ENCODE data around the gene KRTAP5-9.
"Not testable (repeated sequence)": the region's sequence is repeated elsewhere in the genome, so short reads cannot be mapped to it uniquely, and the experiment has no call there.

The KRTAP5-9 gene

GRCh38 chr11:71579513-71579912 is 31.3 kb downstream of the KRTAP5-9 start:
- H3K9ac ChIP-seq (ENCODE audit: low read length); H2AFZ ChIP-seq (ENCODE audit: insufficient read depth, low read length, poor library complexity); H3K36me3 ChIP-seq (ENCODE audit: control insufficient read depth in 1 of 2, insufficient read depth in 2 of 2, low read length in 2 of 2); H3K79me2 ChIP-seq (ENCODE audit: control insufficient read depth, insufficient read depth, low read length, poor library complexity); H2BK120ac ChIP-seq (ENCODE audit: insufficient read depth, low read length, poor library complexity); H3K27ac ChIP-seq (ENCODE audit: low read depth, low read length); H3K18ac ChIP-seq (ENCODE audit: low read length); H2BK12ac ChIP-seq (ENCODE audit: low read length); H2AK5ac ChIP-seq (ENCODE audit: low read length); H3K4me3 ChIP-seq (ENCODE audit: low read depth, low read length); H3K4ac ChIP-seq (ENCODE audit: low read depth, low read length); H4K12ac ChIP-seq (ENCODE audit: low read depth, low read length); H3K4me2 ChIP-seq (ENCODE audit: low read length); H2BK5ac ChIP-seq (ENCODE audit: low read depth, low read length, poor library complexity); H3K79me1 ChIP-seq (ENCODE audit: low read length); H4K91ac ChIP-seq (ENCODE audit: low read depth, low read length); H4K8ac ChIP-seq (ENCODE audit: low read depth, low read length); H3K14ac ChIP-seq (ENCODE audit: low read length); H3K9me3 ChIP-seq (ENCODE audit: insufficient read depth, low read depth, low read length); H3K4me1 ChIP-seq (ENCODE audit: control insufficient read depth in 1 of 2, insufficient read depth in 2 of 2, low read length in 2 of 2); H3K23ac ChIP-seq (ENCODE audit: low read length); H3K27me3 ChIP-seq (ENCODE audit: insufficient read depth, low read length); DNase-seq: not testable (repeated sequence)
- WGBS (ENCODE audit: extremely low coverage, insufficient coverage, insufficient read length), result no CpG with 5 or more reads among the region's 7 CpGs

- no peak overlapping the region for H4K12ac ChIP-seq (ENCODE audit: low read depth, low read length)
- H2AK5ac ChIP-seq (ENCODE audit: low read length), result no peak overlapping the region
- no peaks in the 10 kb centered on the region for H3K27me3 ChIP-seq (ENCODE audit: insufficient read depth, low read length)
- no peak overlapping the region for H3K27ac ChIP-seq (ENCODE audit: low read depth, low read length)
- peak overlapping the region; percentile 36 for H3K4me2 ChIP-seq (ENCODE audit: low read length)
- DNase-seq, result peak; percentile 36 to 75
- no peak overlapping the region for H3K4me3 ChIP-seq (ENCODE audit: low read depth, low read length)
- H4K91ac ChIP-seq (ENCODE audit: low read depth, low read length), result no peak overlapping the region
- no peaks in the 10 kb centered on the region for H3K79me1 ChIP-seq (ENCODE audit: low read length)
- no peak overlapping the region for H3K9ac ChIP-seq (ENCODE audit: low read length)
- no peak overlapping the region for H2BK12ac ChIP-seq (ENCODE audit: low read length)
- no peak overlapping the region for H4K8ac ChIP-seq (ENCODE audit: low read depth, low read length)
- no peak overlapping the region for H2BK5ac ChIP-seq (ENCODE audit: low read depth, low read length, poor library complexity)
- H3K4ac ChIP-seq (ENCODE audit: low read depth, low read length), result no peak overlapping the region
- H2AFZ ChIP-seq (ENCODE audit: insufficient read depth, low read length, poor library complexity), result no peak overlapping the region
- no peak overlapping the region for H2BK120ac ChIP-seq (ENCODE audit: insufficient read depth, low read length, poor library complexity)
- no peaks in the 10 kb centered on the region for H3K36me3 ChIP-seq (ENCODE audit: control insufficient read depth in 1 of 2, insufficient read depth in 2 of 2, low read length in 2 of 2)
- no CpG with 5 or more reads among the region's 8 CpGs for WGBS (ENCODE audit: extremely low coverage, insufficient coverage, insufficient read length)
- H3K14ac ChIP-seq (ENCODE audit: low read length), result no peak overlapping the region
- H3K18ac ChIP-seq (ENCODE audit: low read length), result no peak overlapping the region
- peaks cover 3% of the 10 kb centered on the region for H3K9me3 ChIP-seq (ENCODE audit: insufficient read depth, low read depth, low read length)
- peaks cover 0 to 2% of the 10 kb centered on the region in 2 experiments for H3K4me1 ChIP-seq (ENCODE audit: control insufficient read depth in 1 of 2, insufficient read depth in 2 of 2, low read length in 2 of 2)
- H3K23ac ChIP-seq (ENCODE audit: low read length), result no peak overlapping the region
- no peaks in the 10 kb centered on the region for H3K79me2 ChIP-seq (ENCODE audit: control insufficient read depth, insufficient read depth, low read length, poor library complexity)
Observed at GRCh38 chr11:71580057-71581003, 32.1 kb downstream of the KRTAP5-9 start.

- Histone ChIP-seq H3K36me3 (ENCODE audit: control insufficient read depth in 1 of 2, insufficient read depth in 2 of 2, low read length in 2 of 2) (no peaks in the 10 kb centered on the region), H3K9me3 (ENCODE audit: insufficient read depth, low read depth, low read length) (peaks cover 3% of the 10 kb centered on the region), H3K9ac (ENCODE audit: low read length) (no peak overlapping the region), H2BK12ac (ENCODE audit: low read length) (no peak overlapping the region), H3K79me1 (ENCODE audit: low read length) (no peaks in the 10 kb centered on the region), H3K4ac (ENCODE audit: low read depth, low read length) (no peak overlapping the region), H3K4me1 (ENCODE audit: control insufficient read depth in 1 of 2, insufficient read depth in 2 of 2, low read length in 2 of 2) (peaks cover 0 to 2% of the 10 kb centered on the region in 2 experiments), H4K8ac (ENCODE audit: low read depth, low read length) (no peak overlapping the region), H3K79me2 (ENCODE audit: control insufficient read depth, insufficient read depth, low read length, poor library complexity) (no peaks in the 10 kb centered on the region), H3K18ac (ENCODE audit: low read length) (no peak overlapping the region), H3K27me3 (ENCODE audit: insufficient read depth, low read length) (no peaks in the 10 kb centered on the region), H2BK5ac (ENCODE audit: low read depth, low read length, poor library complexity) (no peak overlapping the region), H3K14ac (ENCODE audit: low read length) (no peak overlapping the region), H3K23ac (ENCODE audit: low read length) (no peak overlapping the region), H2AK5ac (ENCODE audit: low read length) (no peak overlapping the region), H2BK120ac (ENCODE audit: insufficient read depth, low read length, poor library complexity) (no peak overlapping the region), H4K91ac (ENCODE audit: low read depth, low read length) (no peak overlapping the region), H3K4me2 (ENCODE audit: low read length) (no peak overlapping the region), H3K4me3 (ENCODE audit: low read depth, low read length) (no peak overlapping the region), H4K12ac (ENCODE audit: low read depth, low read length) (no peak overlapping the region), H2AFZ (ENCODE audit: insufficient read depth, low read length, poor library complexity) (no peak overlapping the region), H3K27ac (ENCODE audit: low read depth, low read length) (no peak overlapping the region)
- no peak for DNase-seq
- no CpG with 5 or more reads among the region's 4 CpGs for WGBS (ENCODE audit: extremely low coverage, insufficient coverage, insufficient read length)
Observed at GRCh38 chr11:71581826-71582225, 33.6 kb downstream of the KRTAP5-9 start.

GRCh38 chr11:71582309-71582895 is 34.2 kb downstream of the KRTAP5-9 start, which contains the start of gene KRTAP5-11:
KRTAP5-11 (minus strand) TSS chr11:71582875; CDS start chr11:71582837, 38 bp downstream.
- no peaks in the 10 kb centered on the region for H3K36me3 ChIP-seq (ENCODE audit: control insufficient read depth in 1 of 2, insufficient read depth in 2 of 2, low read length in 2 of 2)
- no peak within 1 kb of the TSS for H2BK120ac ChIP-seq (ENCODE audit: insufficient read depth, low read length, poor library complexity)
- no peak within 1 kb of the TSS for H2AFZ ChIP-seq (ENCODE audit: insufficient read depth, low read length, poor library complexity)
- H3K27me3 ChIP-seq (ENCODE audit: insufficient read depth, low read length), result no peaks in the 10 kb centered on the region
- no peak within 1 kb of the TSS for H3K4me2 ChIP-seq (ENCODE audit: low read length)
- H4K12ac ChIP-seq (ENCODE audit: low read depth, low read length), result no peak within 1 kb of the TSS
- no peak within 1 kb of the TSS for H3K14ac ChIP-seq (ENCODE audit: low read length)
- no peaks in the 10 kb centered on the region for H3K79me1 ChIP-seq (ENCODE audit: low read length)
- no peak within 1 kb of the TSS for H3K4me3 ChIP-seq (ENCODE audit: low read depth, low read length)
- no peak within 1 kb of the TSS for H4K91ac ChIP-seq (ENCODE audit: low read depth, low read length)
- DNase-seq, result no peak
- no peak within 1 kb of the TSS for H3K23ac ChIP-seq (ENCODE audit: low read length)
- peaks cover 0 to 2% of the 10 kb centered on the region in 2 experiments for H3K4me1 ChIP-seq (ENCODE audit: control insufficient read depth in 1 of 2, insufficient read depth in 2 of 2, low read length in 2 of 2)
- H3K9ac ChIP-seq (ENCODE audit: low read length), result no peak within 1 kb of the TSS
- H2BK5ac ChIP-seq (ENCODE audit: low read depth, low read length, poor library complexity), result no peak within 1 kb of the TSS
- no peak within 1 kb of the TSS for H3K18ac ChIP-seq (ENCODE audit: low read length)
- H2BK12ac ChIP-seq (ENCODE audit: low read length), result no peak within 1 kb of the TSS
- no peaks in the 10 kb centered on the region for H3K79me2 ChIP-seq (ENCODE audit: control insufficient read depth, insufficient read depth, low read length, poor library complexity)
- H3K27ac ChIP-seq (ENCODE audit: low read depth, low read length), result no peak within 1 kb of the TSS
- H3K4ac ChIP-seq (ENCODE audit: low read depth, low read length), result no peak within 1 kb of the TSS
- WGBS (ENCODE audit: extremely low coverage, insufficient coverage, insufficient read length), result no CpG with 5 or more reads among the region's 3 CpGs
- no peak within 1 kb of the TSS for H4K8ac ChIP-seq (ENCODE audit: low read depth, low read length)
- peaks cover 3% of the 10 kb centered on the region for H3K9me3 ChIP-seq (ENCODE audit: insufficient read depth, low read depth, low read length)
- no peak within 1 kb of the TSS for H2AK5ac ChIP-seq (ENCODE audit: low read length)

Measured in trophoblast cell (in vitro differentiated cells and primary cell).